ENCODE measurements around the gene OASL. TPM values are rescaled to one million over a fixed set of nuclear protein-coding genes. Genes with fewer than 3 reads are reported as not detected.
A peak's percentile ranks its signal among the peaks of the same experiment; 100 is the strongest.

Gene OASL
- total RNA-seq, 1 donor from 2014 or later = not detected

GRCh38 chr12:121022713-121023112 lies 16.3 kb downstream of the OASL start:
- H3K9me3 Mint-ChIP-seq (ENCODE audit: low read depth) = no peaks in the 10 kb centered on the region
- DNase-seq (ENCODE audit: low spot score, unreplicated experiment) = no peak
- H3K27ac Mint-ChIP-seq = peak overlapping the region; percentile 15
- H3K4me1 Mint-ChIP-seq (ENCODE audit: low read depth) = peaks cover 6% of the 10 kb centered on the region
- TF ChIP-seq CTCF (IDR thresholded peaks at IDR 0.05; ENCODE audit: unreplicated experiment) = no peak
- peaks cover 6% of the 10 kb centered on the region for H3K27me3 Mint-ChIP-seq
- no peak overlapping the region for H3K4me3 Mint-ChIP-seq (ENCODE audit: low read depth)
- H3K36me3 Mint-ChIP-seq (ENCODE audit: insufficient read depth) = no peaks in the 10 kb centered on the region

GRCh38 chr12:121021754-121022153 lies 17.3 kb downstream of the OASL start:
- Mint-ChIP-seq H3K4me1 (ENCODE audit: low read depth) (peaks cover 6% of the 10 kb centered on the region), H3K9me3 (ENCODE audit: low read depth) (no peaks in the 10 kb centered on the region), H3K4me3 (ENCODE audit: low read depth) (no peak overlapping the region), H3K27ac (no peak overlapping the region), H3K27me3 (peaks cover 3% of the 10 kb centered on the region), H3K36me3 (ENCODE audit: insufficient read depth) (no peaks in the 10 kb centered on the region)
- no peak for TF ChIP-seq CTCF (IDR thresholded peaks at IDR 0.05; ENCODE audit: unreplicated experiment)
- no peak for DNase-seq (ENCODE audit: low spot score, unreplicated experiment)

GRCh38 chr12:121018860-121019617 lies 20.0 kb downstream of the OASL start:
- H3K9me3 Mint-ChIP-seq (ENCODE audit: low read depth) = no peaks in the 10 kb centered on the region
- H3K27me3 Mint-ChIP-seq = peaks cover 3% of the 10 kb centered on the region
- no peak for TF ChIP-seq CTCF (IDR thresholded peaks at IDR 0.05; ENCODE audit: unreplicated experiment)

GRCh38 chr12:121017966-121018491 lies 21.0 kb downstream of the OASL start:
- TF ChIP-seq CTCF (IDR thresholded peaks at IDR 0.05; ENCODE audit: unreplicated experiment) = no peak
- no peaks in the 10 kb centered on the region for H3K9me3 Mint-ChIP-seq (ENCODE audit: low read depth)
- no peak overlapping the region for H3K4me3 Mint-ChIP-seq (ENCODE audit: low read depth)
- no peak overlapping the region for H3K27ac Mint-ChIP-seq
- H3K4me1 Mint-ChIP-seq (ENCODE audit: low read depth) = peaks cover 8% of the 10 kb centered on the region
- no peak for DNase-seq (ENCODE audit: low spot score, unreplicated experiment)
- peaks cover 3% of the 10 kb centered on the region for H3K27me3 Mint-ChIP-seq
- no peaks in the 10 kb centered on the region for H3K36me3 Mint-ChIP-seq (ENCODE audit: insufficient read depth)

More at GRCh38 chr12:121018860-121019617, 20.0 kb downstream of the OASL start:
- DNase-seq (ENCODE audit: low spot score, unreplicated experiment) = no peak
- Mint-ChIP-seq H3K4me1 (ENCODE audit: low read depth) (peaks cover 8% of the 10 kb centered on the region), H3K36me3 (ENCODE audit: insufficient read depth) (no peaks in the 10 kb centered on the region), H3K4me3 (ENCODE audit: low read depth) (no peak overlapping the region), H3K27ac (no peak overlapping the region)

- H3K36me3 Mint-ChIP-seq (ENCODE audit: insufficient read depth) = peaks cover 2% of the 10 kb centered on the region
- H3K4me3 Mint-ChIP-seq (ENCODE audit: low read depth) = peak within 1 kb of the TSS; percentile 99
- H3K27ac Mint-ChIP-seq = peak within 1 kb of the TSS; percentile 97
- TF ChIP-seq CTCF (IDR thresholded peaks at IDR 0.05; ENCODE audit: unreplicated experiment) = no peak
- H3K27me3 Mint-ChIP-seq = peaks cover 2% of the 10 kb centered on the region
- no peaks in the 10 kb centered on the region for H3K9me3 Mint-ChIP-seq (ENCODE audit: low read depth)
- peaks cover 8% of the 10 kb centered on the region for H3K4me1 Mint-ChIP-seq (ENCODE audit: low read depth)
- peak; percentile 79 for DNase-seq (ENCODE audit: low spot score, unreplicated experiment)
Observed at GRCh38 chr12:121015825-121016766, 22.9 kb downstream of the OASL start, which contains the start of gene C12orf43. Gene C12orf43 (minus strand): TSS chr12:121016487. CDS start chr12:121016474, 13 bp downstream.
